Measurements from ENCODE around the gene KIF12.

Gene KIF12

DNA sequence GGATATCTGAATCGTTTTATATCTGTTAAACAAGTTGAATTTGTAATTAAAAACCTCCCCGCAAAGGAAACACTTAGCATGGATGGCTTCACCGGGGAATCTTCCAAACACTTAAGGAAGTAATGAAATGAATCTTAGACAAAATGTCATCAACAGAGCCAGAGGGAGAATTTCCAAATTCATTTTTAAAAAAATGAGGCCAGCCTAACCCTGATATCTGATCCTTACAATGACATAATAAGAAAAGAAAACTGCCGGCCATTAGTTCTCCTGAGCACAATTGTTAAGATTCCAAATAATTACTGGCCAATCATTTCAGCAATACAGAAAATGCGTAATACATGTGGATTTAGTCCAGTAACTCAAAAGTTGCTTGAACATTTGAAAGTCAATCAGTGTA, 6.1 kb upstream of the KIF12 start:
- no peak for DNase-seq (ENCODE audit: low spot score)
- in situ Hi-C loops (cut with MboI; ENCODE audit: low sequenced_read_pairs, unreplicated experiment): no loop called here
- TF ChIP-seq, protein P1, sequence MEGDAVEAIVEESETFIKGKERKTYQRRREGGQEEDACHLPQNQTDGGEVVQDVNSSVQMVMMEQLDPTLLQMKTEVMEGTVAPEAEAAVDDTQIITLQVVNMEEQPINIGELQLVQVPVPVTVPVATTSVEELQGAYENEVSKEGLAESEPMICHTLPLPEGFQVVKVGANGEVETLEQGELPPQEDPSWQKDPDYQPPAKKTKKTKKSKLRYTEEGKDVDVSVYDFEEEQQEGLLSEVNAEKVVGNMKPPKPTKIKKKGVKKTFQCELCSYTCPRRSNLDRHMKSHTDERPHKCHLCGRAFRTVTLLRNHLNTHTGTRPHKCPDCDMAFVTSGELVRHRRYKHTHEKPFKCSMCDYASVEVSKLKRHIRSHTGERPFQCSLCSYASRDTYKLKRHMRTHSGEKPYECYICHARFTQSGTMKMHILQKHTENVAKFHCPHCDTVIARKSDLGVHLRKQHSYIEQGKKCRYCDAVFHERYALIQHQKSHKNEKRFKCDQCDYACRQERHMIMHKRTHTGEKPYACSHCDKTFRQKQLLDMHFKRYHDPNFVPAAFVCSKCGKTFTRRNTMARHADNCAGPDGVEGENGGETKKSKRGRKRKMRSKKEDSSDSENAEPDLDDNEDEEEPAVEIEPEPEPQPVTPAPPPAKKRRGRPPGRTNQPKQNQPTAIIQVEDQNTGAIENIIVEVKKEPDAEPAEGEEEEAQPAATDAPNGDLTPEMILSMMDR (IDR thresholded peaks at IDR 0.05; ENCODE audit: borderline replicate concordance, control extremely low read depth, extremely low read depth, insufficient read depth, missing control alignments): no peak

DNA sequence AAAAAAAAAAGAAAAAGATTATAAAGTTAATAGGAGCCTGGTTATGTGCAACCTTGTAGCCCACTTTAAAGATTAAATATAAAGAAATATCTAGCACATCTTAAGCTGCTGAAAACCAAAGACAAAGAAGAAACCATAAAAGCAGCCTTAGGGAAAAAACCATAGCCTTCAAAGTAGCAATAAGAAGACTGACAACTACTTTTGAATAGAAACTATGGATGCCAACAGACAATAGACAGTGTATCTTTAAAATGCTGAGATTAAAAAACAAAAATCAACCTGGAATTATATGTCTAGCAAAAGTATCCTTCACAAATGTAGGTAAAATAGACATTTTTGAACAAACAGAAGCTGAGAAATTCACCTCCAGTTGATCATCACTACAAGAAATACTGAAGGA, 3.4 kb upstream of the KIF12 start:
- no peak for DNase-seq (ENCODE audit: low spot score)
- TF ChIP-seq, protein P1 (IDR thresholded peaks at IDR 0.05; ENCODE audit: borderline replicate concordance, control extremely low read depth, extremely low read depth, insufficient read depth, missing control alignments): no peak
- in situ Hi-C loops (cut with MboI; ENCODE audit: low sequenced_read_pairs, unreplicated experiment): no loop called here

DNA sequence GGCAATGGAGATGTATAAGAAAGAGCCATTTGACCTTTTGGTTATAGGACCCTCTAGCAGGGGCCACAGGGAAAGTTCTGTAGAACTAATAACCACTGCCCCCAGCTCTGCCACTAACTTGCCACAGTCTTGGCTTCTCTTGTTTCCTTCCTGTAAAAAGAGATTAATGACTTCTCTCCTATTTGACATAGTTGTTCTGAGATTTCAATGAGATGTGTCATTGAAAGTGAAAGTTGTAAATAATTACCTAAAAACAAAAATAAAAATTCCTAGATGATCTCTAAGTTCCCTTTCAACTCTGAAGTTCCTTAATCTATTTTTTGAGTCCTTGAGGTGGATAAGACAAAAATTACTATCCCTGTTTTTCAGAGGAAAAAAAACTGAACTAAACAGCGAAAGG, 1.4 kb upstream of the KIF12 start:
- TF ChIP-seq, protein P1 (IDR thresholded peaks at IDR 0.05; ENCODE audit: borderline replicate concordance, control extremely low read depth, extremely low read depth, insufficient read depth, missing control alignments): no peak
- in situ Hi-C loops (cut with MboI; ENCODE audit: low sequenced_read_pairs, unreplicated experiment): no loop called here
- no peak for DNase-seq (ENCODE audit: low spot score)

DNA sequence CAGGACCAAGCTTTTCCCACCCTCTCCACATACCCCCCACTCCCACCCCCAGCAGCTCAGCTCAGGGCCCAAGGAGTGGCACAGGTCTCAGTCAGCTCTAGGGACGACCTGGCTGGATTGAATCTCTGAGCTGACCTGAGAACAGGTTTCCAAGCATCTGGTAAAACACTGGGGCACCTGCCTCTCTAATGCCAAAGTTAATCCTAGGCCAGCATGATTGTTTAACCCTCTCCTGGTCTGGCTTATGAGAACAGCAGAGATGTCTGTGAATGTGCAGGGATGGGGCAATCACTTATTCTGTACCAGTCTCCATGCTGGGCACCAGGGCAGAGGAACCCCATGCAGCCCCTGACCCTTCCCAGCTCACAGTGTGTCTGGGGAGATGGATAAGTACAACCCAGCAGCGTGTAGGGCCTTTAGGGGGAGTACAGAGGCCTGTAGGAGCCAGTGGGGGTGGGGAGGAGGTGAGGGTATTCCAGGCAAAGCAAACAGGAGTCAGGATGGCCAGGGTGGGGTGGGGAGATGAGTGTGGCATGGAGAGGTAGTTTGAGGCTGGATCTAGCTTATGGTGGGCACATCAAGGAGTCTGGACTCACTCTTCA, 678 bp upstream of the KIF12 start:
- DNase-seq (ENCODE audit: low spot score): no peak
- TF ChIP-seq, protein P1 (IDR thresholded peaks at IDR 0.05; ENCODE audit: borderline replicate concordance, control extremely low read depth, extremely low read depth, insufficient read depth, missing control alignments): no peak
- in situ Hi-C loops (cut with MboI; ENCODE audit: low sequenced_read_pairs, unreplicated experiment): loop anchor here (10.0 kb wide), 1 partner anchor 185 kb away; no protein-coding TSS in a partner anchor

DNA sequence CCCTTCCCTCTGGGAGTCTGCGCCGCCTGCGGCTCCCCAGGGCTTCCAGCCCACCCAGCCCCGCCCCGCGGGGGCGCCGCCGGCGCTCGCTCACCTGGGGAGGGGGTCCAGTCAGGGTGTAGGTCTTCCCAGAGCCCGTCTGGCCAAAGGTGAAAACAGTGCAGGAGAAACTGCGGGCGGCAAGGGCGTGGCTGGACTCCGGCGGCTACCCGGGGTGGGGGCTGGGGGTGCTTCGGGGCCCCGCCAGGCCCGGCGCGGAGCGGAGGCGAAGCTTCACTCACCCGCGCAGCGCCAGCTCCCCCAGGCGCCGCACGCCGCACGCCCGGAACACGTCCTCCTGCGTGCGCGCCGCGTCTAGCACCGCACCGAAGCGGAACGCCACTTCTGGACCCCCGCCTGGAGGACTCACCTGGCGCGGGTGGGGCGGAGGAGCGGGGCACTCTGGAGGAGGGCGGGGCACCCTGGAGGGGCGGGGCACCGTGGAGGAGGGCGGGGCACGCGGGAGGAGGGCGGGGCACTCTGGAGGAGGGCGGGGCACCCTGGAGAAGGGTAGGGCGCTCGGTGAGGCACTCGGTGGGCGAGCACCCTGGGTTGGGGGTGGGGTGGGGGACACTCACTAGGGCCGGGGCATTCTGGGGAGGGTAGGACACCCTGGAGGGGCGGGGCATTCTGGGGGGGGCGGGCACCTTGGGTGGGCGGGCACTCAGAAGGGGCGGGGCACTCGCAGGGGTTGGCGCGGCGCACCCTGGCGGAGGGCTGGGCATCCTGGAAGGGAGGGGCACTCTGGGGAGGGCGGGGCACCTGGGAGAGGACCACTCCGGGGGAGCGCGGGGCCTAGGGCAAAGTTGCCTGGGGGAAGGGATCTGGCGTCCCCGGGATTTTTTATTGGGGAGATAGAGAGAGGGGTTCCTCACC, 814 bp downstream of the KIF12 start:
- no peak for DNase-seq (ENCODE audit: low spot score)
- in situ Hi-C loops (cut with MboI; ENCODE audit: low sequenced_read_pairs, unreplicated experiment): loop anchor here (10.0 kb wide), 1 partner anchor 187 kb away; no protein-coding TSS in a partner anchor
- TF ChIP-seq, protein P1 (IDR thresholded peaks at IDR 0.05; ENCODE audit: borderline replicate concordance, control extremely low read depth, extremely low read depth, insufficient read depth, missing control alignments): no peak

DNA sequence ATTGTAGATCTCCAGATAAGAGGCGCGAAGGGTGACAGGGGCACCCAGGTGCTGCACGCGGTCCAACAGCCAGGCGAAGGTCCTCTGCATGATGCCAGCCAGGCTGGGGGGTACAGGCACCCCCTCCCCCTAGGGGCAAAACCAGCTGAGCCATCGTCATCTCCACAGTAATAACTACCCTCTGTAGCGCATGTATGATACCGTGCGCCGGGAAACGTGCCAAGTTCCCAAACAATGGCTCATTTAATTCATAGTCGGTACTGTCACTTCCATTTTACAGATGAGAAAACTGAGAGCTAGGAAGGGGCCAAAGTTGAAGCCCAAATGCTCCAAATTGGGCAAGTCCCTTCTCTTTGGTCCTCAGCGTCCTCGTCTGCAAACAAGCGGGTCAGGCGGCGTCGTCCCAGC, 1.5 kb downstream of the KIF12 start:
- TF ChIP-seq, protein P1 (IDR thresholded peaks at IDR 0.05; ENCODE audit: borderline replicate concordance, control extremely low read depth, extremely low read depth, insufficient read depth, missing control alignments): no peak
- in situ Hi-C loops (cut with MboI; ENCODE audit: low sequenced_read_pairs, unreplicated experiment): loop anchor here (10.0 kb wide), 1 partner anchor 187 kb away; no protein-coding TSS in a partner anchor
- DNase-seq (ENCODE audit: low spot score): no peak

Data from GM13976 (cell line).